Motor neuron (in vitro differentiated cells): ENCODE results near the gene CEP164. TPM values are rescaled to one million over a fixed set of nuclear protein-coding genes. Genes with fewer than 3 reads are reported as not detected.

Experiments
- ATAC-seq, 8 experiments: fragments of 200-7000 bp; cut with Tn5 transposase; replicated peaks in 6 of 8; 2 replicates each; pipeline ENCODE4 v1.8.0; 2021; ENCODE audit warnings: mild to moderate bottlenecking in 8 of 8, moderate library complexity in 8 of 8
- H3K27ac ChIP-seq, 2 donors: fragments of 250-450 bp; sonication (Bioruptor Pico); 2 replicates each; pipeline ENCODE4 v1.9.0; 2021; ENCODE audit warnings: antibody characterized with exemption in 2 of 2, mild to moderate bottlenecking in 2 of 2, moderate library complexity in 1 of 2
- H3K4me1 ChIP-seq, 2 donors: fragments of 250-450 bp; sonication (Bioruptor Pico); replicated peaks in 1 of 2; 2 replicates each; pipeline ENCODE4 v1.6.1; 2021; ENCODE audit warnings: antibody characterized with exemption in 2 of 2, mild to moderate bottlenecking in 2 of 2, moderate library complexity in 1 of 2
- H3K4me3 ChIP-seq, 5 donors: fragments of 250-450 bp; sonication (Bioruptor Pico); 2 replicates each; pipeline ENCODE4 v1.9.0; 2021; ENCODE audit warnings: antibody characterized with exemption in 5 of 5, mild to moderate bottlenecking in 5 of 5, moderate library complexity in 4 of 5
- WGBS, 10 experiments: fragments of 450-650 bp; shearing (Covaris generic); methylation state at CpG; one replicate each; pipeline ENCODE4 v1.0.0; 2022; 5-methylcytosine and 5-hydroxymethylcytosine counted together
- in situ Hi-C, 9 experiments: fragments of 400-800 bp; cut with MboI; loops; one replicate each; pipeline ENCODE4 v1.15.0; 2021; ENCODE audit warnings: low sequenced_read_pairs in 9 of 9, low pct_unique_long_range_greater_than_20kb in 2 of 9; ENCODE audit not compliant: unreplicated experiment in 9 of 9
- total RNA-seq, 8 experiments: library from RNA; unstranded; fragments of 300-600 nt; gene quantifications; 2 replicates each; pipeline versions ENCODE4 v1.2.3 to v1.2.4, GENCODE V29; 2022

The CEP164 gene
- total RNA-seq, 8 experiments from 2014 or later, result 13.3 to 118 (median 25.7) TPM

- Histone ChIP-seq H3K4me3 (no peak overlapping the region), H3K4me1 (peaks cover 0 to 5% of the 10 kb centered on the region in 2 donors), H3K27ac (no peak overlapping the region)
- 65 to 100% (median 87%) methylated on average over 2 to 8 of the region's 12 CpGs; no CpG with 5 or more reads in 3 of the 10 experiments for WGBS, 10 experiments
- in situ Hi-C loops, result no loop called here
- ATAC-seq, result no peak
Measured at GRCh38 chr11:117378976-117379865, 51.6 kb downstream of the CEP164 start.

- 60 to 100% (median 93%) methylated on average over 1 to 2 of the region's 4 CpGs; no CpG with 5 or more reads in 7 of the 10 experiments for WGBS, 10 experiments
- Histone ChIP-seq H3K27ac (no peak overlapping the region), H3K4me1 (peaks cover 0 to 5% of the 10 kb centered on the region in 2 donors), H3K4me3 (no peak overlapping the region)
- no peak for ATAC-seq
- in situ Hi-C loops, result no loop called here
Measured at GRCh38 chr11:117380676-117381075, 53.0 kb downstream of the CEP164 start.

GRCh38 chr11:117381481-117382387 lies 54.1 kb downstream of the CEP164 start:
- 60 to 100% (median 76%) methylated on average over 1 to 3 of the region's 9 CpGs; no CpG with 5 or more reads in 2 of the 10 experiments for WGBS, 10 experiments
- Histone ChIP-seq H3K4me1 (peaks cover 0 to 5% of the 10 kb centered on the region in 2 donors), H3K27ac (no peak overlapping the region), H3K4me3 (no peak overlapping the region)
- peak in 3 of 8 experiments; percentile 25 to 57 (median 54) for ATAC-seq
- in situ Hi-C loops, result no loop called here

- in situ Hi-C loops, result no loop called here
- Histone ChIP-seq H3K27ac (no peak overlapping the region), H3K4me3 (no peak overlapping the region), H3K4me1 (peaks cover 0 to 5% of the 10 kb centered on the region in 2 donors)
- 69 to 100% (median 86%) methylated on average over 2 to 3 of the region's 4 CpGs; no CpG with 5 or more reads in 6 of the 10 experiments for WGBS, 10 experiments
- ATAC-seq, result no peak
Measured at GRCh38 chr11:117382746-117383145, 55.1 kb downstream of the CEP164 start.

GRCh38 chr11:117384045-117384444 lies 56.4 kb downstream of the CEP164 start:
- in situ Hi-C loops, result no loop called here
- WGBS, 10 experiments, result 0 to 80% (median 47%) methylated on average over 1 of the region's 1 CpG; no CpG with 5 or more reads in 6 of the 10 experiments
- H3K4me3 ChIP-seq, result no peak overlapping the region
- ATAC-seq, result peak in 7 of 8 experiments; percentile 83 to 98 (median 96)
- H3K4me1 ChIP-seq, result peaks cover 0 to 5% of the 10 kb centered on the region in 2 donors
- H3K27ac ChIP-seq, result no peak overlapping the region

GRCh38 chr11:117385471-117385870 lies 57.8 kb downstream of the CEP164 start:
- in situ Hi-C loops, result no loop called here
- WGBS, 10 experiments, result 80 to 100% (median 93%) methylated on average over 2 to 3 of the region's 3 CpGs; no CpG with 5 or more reads in 4 of the 10 experiments
- Histone ChIP-seq H3K27ac (no peak overlapping the region), H3K4me3 (no peak overlapping the region), H3K4me1 (peaks cover 0 to 5% of the 10 kb centered on the region in 2 donors)
- ATAC-seq, result no peak

GRCh38 chr11:117385906-117386305 lies 58.3 kb downstream of the CEP164 start:
- no peak for ATAC-seq
- Histone ChIP-seq H3K4me3 (no peak overlapping the region), H3K27ac (no peak overlapping the region), H3K4me1 (peaks cover 0 to 5% of the 10 kb centered on the region in 2 donors)
- WGBS, 10 experiments, result 77 to 98% (median 94%) methylated on average over 3 to 6 of the region's 9 CpGs; no CpG with 5 or more reads in 3 of the 10 experiments
- in situ Hi-C loops, result no loop called here

GRCh38 chr11:117387992-117388755 lies 60.5 kb downstream of the CEP164 start:
- 40 to 100% (median 92%) methylated on average over 1 to 2 of the region's 3 CpGs; no CpG with 5 or more reads in 3 of the 10 experiments for WGBS, 10 experiments
- in situ Hi-C loops, result no loop called here
- H3K27ac ChIP-seq, result no peak overlapping the region
- H3K4me3 ChIP-seq, result no peak overlapping the region
- peak in 1 of 8 experiments; percentile 10 for ATAC-seq
- no peaks in the 10 kb centered on the region for H3K4me1 ChIP-seq

GRCh38 chr11:117390743-117391142 lies 63.1 kb downstream of the CEP164 start:
- Histone ChIP-seq H3K4me1 (no peaks in the 10 kb centered on the region), H3K27ac (no peak overlapping the region), H3K4me3 (no peak overlapping the region)
- WGBS, 10 experiments, result 80 to 100% (median 96%) methylated on average over 1 to 7 of the region's 8 CpGs; no CpG with 5 or more reads in 4 of the 10 experiments
- ATAC-seq, result no peak
- in situ Hi-C loops, result no loop called here

GRCh38 chr11:117391181-117391580 lies 63.5 kb downstream of the CEP164 start:
- H3K4me3 ChIP-seq, result no peak overlapping the region
- H3K27ac ChIP-seq, result no peak overlapping the region
- 83 to 96% (median 93%) methylated on average over 3 to 4 of the region's 8 CpGs; no CpG with 5 or more reads in 5 of the 10 experiments for WGBS, 10 experiments
- ATAC-seq, result no peak
- in situ Hi-C loops, result no loop called here
- H3K4me1 ChIP-seq, result no peaks in the 10 kb centered on the region

- in situ Hi-C loops, result no loop called here
- H3K4me3 ChIP-seq, result no peak overlapping the region
- H3K4me1 ChIP-seq, result no peaks in the 10 kb centered on the region
- H3K27ac ChIP-seq, result no peak overlapping the region
- no peak for ATAC-seq
- WGBS, 10 experiments, result 78 to 100% (median 91%) methylated on average over 1 to 4 of the region's 12 CpGs; no CpG with 5 or more reads in 6 of the 10 experiments
Measured at GRCh38 chr11:117392001-117392690, 64.5 kb downstream of the CEP164 start.

- no peak overlapping the region for H3K4me3 ChIP-seq
- H3K27ac ChIP-seq, result no peak overlapping the region
- in situ Hi-C loops, result no loop called here
- no peak for ATAC-seq
- H3K4me1 ChIP-seq, result no peaks in the 10 kb centered on the region
- WGBS, 10 experiments, result 80 to 100% (median 100%) methylated on average over 1 to 3 of the region's 8 CpGs; no CpG with 5 or more reads in 4 of the 10 experiments
Measured at GRCh38 chr11:117392979-117393378, 65.3 kb downstream of the CEP164 start.
